K562 (cell line): ENCODE measurements around the gene PNKD. TPM values are rescaled to one million over a fixed set of nuclear protein-coding genes. Genes with fewer than 3 reads are reported as not detected.
A peak's percentile ranks its signal among the peaks of the same experiment; 100 is the strongest.

Source experiments
- ATF4 ChIP-seq: fragments of 450-650 bp; formaldehyde crosslinking; IDR thresholded peaks from 2 replicates; pipeline ENCODE4 v1.4.0; 2022; ENCODE audit warnings: mild to moderate bottlenecking, moderate library complexity
- BRD9 ChIP-seq: fragments of 450-650 bp; IDR thresholded peaks from 2 replicates; pipeline ENCODE4 v1.6.1; 2018; ENCODE audit warnings: low read depth; ENCODE audit not compliant: partially characterized antibody
- CREM ChIP-seq: IDR thresholded peaks from 2 replicates; pipeline ENCODE4 v1.6.1; 2014; ENCODE audit warnings: antibody characterized with exemption, low read depth
- DACH1 ChIP-seq: fragments of 450-650 bp; IDR thresholded peaks from 2 replicates; pipeline ENCODE4 v1.6.1; 2018; ENCODE audit not compliant: partially characterized antibody
- HOXB6 ChIP-seq: fragments of 250-450 bp; sonication (Bioruptor Pico); IDR thresholded peaks from 2 replicates; pipeline ENCODE4 v1.5.1; 2022; ENCODE audit warnings: mild to moderate bottlenecking, borderline replicate concordance
- MAX ChIP-seq: sonication (generic); formaldehyde crosslinking; IDR thresholded peaks from 2 replicates; pipeline ENCODE4 v1.9.0; 2022; ENCODE audit warnings: mild to moderate bottlenecking, missing genetic modification reagents
- MXD1 ChIP-seq: fragments of 250-450 bp; sonication (Bioruptor Pico); IDR thresholded peaks from 2 replicates; pipeline ENCODE4 v1.8.0; 2021; ENCODE audit warnings: borderline replicate concordance, mild to moderate bottlenecking, moderate library complexity; ENCODE audit not compliant: poor library complexity, severe bottlenecking
- MYBL2 ChIP-seq, 2 experiments: fragments of 450-650 bp in 1 of 2; sonication (generic) in 1 of 2; formaldehyde crosslinking in 1 of 2; IDR thresholded peaks; 2 replicates each; pipeline versions ENCODE4 v1.6.1 to v1.8.1; 2017 to 2022; ENCODE audit warnings: borderline replicate concordance in 1 of 2, inconsistent platforms in 1 of 2, low read depth in 1 of 2, mild to moderate bottlenecking in 1 of 2, missing genetic modification reagents in 1 of 2, moderate library complexity in 1 of 2
- NBN ChIP-seq: fragments of 450-650 bp; IDR thresholded peaks from 2 replicates; pipeline ENCODE4 v1.6.1; 2016; ENCODE audit warnings: low read depth, mild to moderate bottlenecking
- PHB ChIP-seq: fragments of 250-450 bp; sonication (Bioruptor Pico); IDR thresholded peaks from 2 replicates; pipeline ENCODE4 v1.5.0; 2021
- PKNOX1 ChIP-seq: fragments of 450-650 bp; IDR thresholded peaks from 2 replicates; pipeline ENCODE4 v1.6.1; 2016
- POLR3A ChIP-seq: IDR thresholded peaks from 2 replicates; pipeline ENCODE4 v1.6.1; 2011; ENCODE audit warnings: borderline replicate concordance, mild to moderate bottlenecking, moderate library complexity; ENCODE audit not compliant: insufficient read length, insufficient read depth; ENCODE audit errors: extremely low read depth
- SRSF9 ChIP-seq: fragments of 200-400 bp; formaldehyde crosslinking; IDR thresholded peaks from 2 replicates; pipeline ENCODE4 v1.6.1; 2017; ENCODE audit warnings: low read depth, low read length, borderline replicate concordance
- TCF3 ChIP-seq: sonication (generic); formaldehyde crosslinking; IDR thresholded peaks from 2 replicates; pipeline ENCODE4 v1.4.0; 2020; ENCODE audit warnings: mild to moderate bottlenecking, missing genetic modification reagents
- TEAD4 ChIP-seq, 2 experiments: sonication (generic) in 1 of 2; formaldehyde crosslinking in 1 of 2; IDR thresholded peaks; 2 replicates each; pipeline versions ENCODE4 v1.6.1 to v1.8.0; 2012 to 2022; ENCODE audit warnings: borderline replicate concordance in 1 of 2, inconsistent platforms in 1 of 2, low read length in 1 of 2, mild to moderate bottlenecking in 1 of 2, missing genetic modification reagents in 1 of 2
- ZBTB5 ChIP-seq: fragments of 450-650 bp; IDR thresholded peaks from 2 replicates; pipeline ENCODE4 v1.6.1; 2017; ENCODE audit warnings: antibody characterized with exemption
- ZHX1 ChIP-seq: fragments of 150-350 bp; conservative IDR thresholded peaks from 2 replicates; pipeline ENCODE4 v1.6.1; 2014; ENCODE audit warnings: low read length
- ZNF175 ChIP-seq: fragments of 200-800 bp; sonication (Bioruptor generic); IDR thresholded peaks from 2 replicates; pipeline ENCODE4 v1.6.1; 2016; ENCODE audit warnings: low read depth, mild to moderate bottlenecking, missing genetic modification characterization, missing compliant biosample characterization
- ZNF324 ChIP-seq: fragments of 250-450 bp; sonication (Bioruptor Pico); IDR thresholded peaks from 2 replicates; pipeline ENCODE4 v1.4.0; 2020; ENCODE audit warnings: mild to moderate bottlenecking
- ZNF830 ChIP-seq: fragments of 250-450 bp; sonication (Bioruptor Pico); IDR thresholded peaks from 2 replicates; pipeline ENCODE4 v1.5.0; 2021; ENCODE audit warnings: mild to moderate bottlenecking
- polyA plus RNA-seq, 8 experiments: library from polyadenylated mRNA; depleted of rRNA in 4 of 8; stranded (reverse) in 5 of 8; unstranded in 3 of 8; fragments of >200 nt; fragmentation: Nextera tagmentation in 2 of 8; fragmentation: Illumina TruSeq in 1 of 8; extraction: Ambion mirVana in 2 of 8; extraction: Trizol in 1 of 8; gene quantifications; 2 replicates each; pipeline versions ENCODE4 v1.2.1 to v1.2.3, GENCODE V29; 2011 to 2014; ENCODE audit warnings: inconsistent platforms in 1 of 8, missing spikeins in 1 of 8
- total RNA-seq, 7 experiments: library from RNA; depleted of rRNA in 6 of 7; stranded (reverse); fragments of >200 nt in 6 of 7; fragmentation: Illumina TruSeq in 2 of 7; extraction: Trizol in 2 of 7; gene quantifications; 2 replicates each; pipeline versions ENCODE4 v1.2.1 to v1.2.3, GENCODE V29; 2011 to 2021; ENCODE audit warnings: low replicate concordance in 1 of 7

Gene PNKD
- total and polyA plus RNA-seq, 9 of the 15 experiments (the other 6 are each of a cell fraction or from before 2014, with no cell fraction given), result 26.0 to 105 (median 60.1) TPM

- TF ChIP-seq ZNF324 (no peak), SRSF9 (no peak), ZHX1 (no peak), DACH1 (no peak), MYBL2 (IDR thresholded peaks at IDR 0.05; ENCODE audit: low read depth) (no peak), MYBL2 (CRISPR knock-in tag; IDR thresholded peaks at IDR 0.05; ENCODE audit: borderline replicate concordance) (no peak), HOXB6 (CRISPR knock-in tag) (no peak), PHB (CRISPR knock-in tag) (no peak), TCF3 (CRISPR knock-in tag) (peak; percentile 33; the same call in 1 of the 2 replicates), CREM (peak; percentile 34), MAX (0 out of 2 replicates have a peak, but pooled peaks have one; percentile 6), TEAD4 (IDR thresholded peaks at IDR 0.05; ENCODE audit: low read length) (no peak), TEAD4 (CRISPR knock-in tag; IDR thresholded peaks at IDR 0.05; ENCODE audit: borderline replicate concordance) (no peak), ZNF830 (CRISPR knock-in tag) (no peak), ATF4 (CRISPR knock-in tag) (no peak), MXD1 (CRISPR knock-in tag) (no peak), NBN (no peak), ZBTB5 (no peak), POLR3A (no peak), ZNF175 (CRISPR knock-in tag) (no peak), PKNOX1 (peak; percentile 45; the same call in 1 of the 2 replicates), BRD9 (no peak)
These were observed 123.5 kb downstream of the PNKD start (continued) for GRCh38 chr2:218393750-218394290.
